ENCODE measurements around the gene ODF2. TPM values are rescaled to one million over a fixed set of nuclear protein-coding genes. Genes with fewer than 3 reads are reported as not detected.

ODF2 gene
- total and polyA plus RNA-seq, 2 of the 8 experiments (the other 6 are each of a cell fraction or from before 2014, with no cell fraction given) = 5.6 to 17.9 TPM

DNA sequence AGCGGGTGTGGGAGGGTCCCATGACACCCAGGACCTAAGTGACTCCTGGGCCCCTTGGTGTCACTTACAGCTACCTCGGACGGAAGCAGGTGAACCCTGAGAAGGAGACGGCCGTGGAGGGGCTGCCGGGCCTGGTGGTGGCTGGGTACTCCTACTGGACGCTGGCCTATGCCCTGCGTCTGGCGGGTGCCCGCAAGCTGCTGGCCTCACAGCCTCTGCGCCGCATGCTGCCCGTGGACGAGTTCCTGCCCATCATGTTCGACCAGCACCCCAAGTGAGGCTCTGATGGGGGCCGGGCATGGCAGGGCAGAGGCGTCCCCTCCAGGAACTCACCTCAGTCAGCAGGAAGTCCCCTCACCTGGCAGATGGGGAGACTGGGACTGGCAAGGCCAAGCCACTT, 21.5 kb upstream of the ODF2 start:
- no peaks in the 10 kb centered on the region for H3K23me2 ChIP-seq (ENCODE audit: low read depth, low read length)
- H4K91ac ChIP-seq (replicated peaks; ENCODE audit: insufficient read length, low read length) = no peak overlapping the region
- H3K14ac ChIP-seq (ENCODE audit: insufficient read length) = no peak overlapping the region
- no peaks in the 10 kb centered on the region for H3K27me3 ChIP-seq (replicated peaks in 1 of 4; ENCODE audit: control insufficient read depth in 3 of 4, extremely low read depth in 1 of 4, insufficient read depth in 3 of 4, low read length in 3 of 4)
- no peak overlapping the region for H4K8ac ChIP-seq (ENCODE audit: extremely low read depth, insufficient read depth, low read length)
- H3K9ac ChIP-seq (replicated peaks in 1 of 4; ENCODE audit: extremely low read depth in 1 of 4, low read depth in 3 of 4, low read length in 3 of 4) = no peak overlapping the region
- H3K4me1 ChIP-seq (replicated peaks in 1 of 4; ENCODE audit: control insufficient read depth in 3 of 4, insufficient read depth in 4 of 4, low read length in 3 of 4) = peaks cover 0 to 3% (median 0%) of the 10 kb centered on the region in 4 experiments; a peak in 1 of 7 replicates
- no peak for TF ChIP-seq BACH1 (IDR thresholded peaks at IDR 0.05; ENCODE audit: low read length)
- no peak for TF ChIP-seq PHF8 (conservative IDR thresholded peaks at IDR 0.05; ENCODE audit: low read depth, low read length)
- TF ChIP-seq TCF12 (IDR thresholded peaks at IDR 0.05; ENCODE audit: low read depth, low read length) = no peak
- TF ChIP-seq SAP30 (IDR thresholded peaks at IDR 0.05; ENCODE audit: insufficient read depth, insufficient replicate concordance, low read length) = no peak
- no peak for TF ChIP-seq NRF1 (IDR thresholded peaks at IDR 0.05; ENCODE audit: low read depth, low read length)
- no peak for TF ChIP-seq RBBP5 (IDR thresholded peaks at IDR 0.05; ENCODE audit: borderline replicate concordance, low read depth, low read length)
- no peak for TF ChIP-seq HDAC6 (IDR thresholded peaks at IDR 0.05; ENCODE audit: low read depth, low read length)
- TF ChIP-seq, protein P1, sequence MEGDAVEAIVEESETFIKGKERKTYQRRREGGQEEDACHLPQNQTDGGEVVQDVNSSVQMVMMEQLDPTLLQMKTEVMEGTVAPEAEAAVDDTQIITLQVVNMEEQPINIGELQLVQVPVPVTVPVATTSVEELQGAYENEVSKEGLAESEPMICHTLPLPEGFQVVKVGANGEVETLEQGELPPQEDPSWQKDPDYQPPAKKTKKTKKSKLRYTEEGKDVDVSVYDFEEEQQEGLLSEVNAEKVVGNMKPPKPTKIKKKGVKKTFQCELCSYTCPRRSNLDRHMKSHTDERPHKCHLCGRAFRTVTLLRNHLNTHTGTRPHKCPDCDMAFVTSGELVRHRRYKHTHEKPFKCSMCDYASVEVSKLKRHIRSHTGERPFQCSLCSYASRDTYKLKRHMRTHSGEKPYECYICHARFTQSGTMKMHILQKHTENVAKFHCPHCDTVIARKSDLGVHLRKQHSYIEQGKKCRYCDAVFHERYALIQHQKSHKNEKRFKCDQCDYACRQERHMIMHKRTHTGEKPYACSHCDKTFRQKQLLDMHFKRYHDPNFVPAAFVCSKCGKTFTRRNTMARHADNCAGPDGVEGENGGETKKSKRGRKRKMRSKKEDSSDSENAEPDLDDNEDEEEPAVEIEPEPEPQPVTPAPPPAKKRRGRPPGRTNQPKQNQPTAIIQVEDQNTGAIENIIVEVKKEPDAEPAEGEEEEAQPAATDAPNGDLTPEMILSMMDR (IDR thresholded peaks at IDR 0.05; ENCODE audit: control extremely low read depth in 1 of 3, insufficient read depth in 1 of 3, low read depth in 1 of 3, low read length in 3 of 3) = no peak
- no peak for TF ChIP-seq CHD2 (IDR thresholded peaks at IDR 0.05; ENCODE audit: low read length)
- no peak for TF ChIP-seq CBX8 (IDR thresholded peaks at IDR 0.05; ENCODE audit: borderline replicate concordance, low read depth, low read length)
- no peak for TF ChIP-seq SP1 (IDR thresholded peaks at IDR 0.05; ENCODE audit: low read depth, low read length)
- TF ChIP-seq YY1 (IDR thresholded peaks at IDR 0.05; ENCODE audit: low read depth, low read length) = no peak
- no peak overlapping the region for H3K56ac ChIP-seq (replicated peaks; ENCODE audit: insufficient read length, low read depth, low read length)
- ChIA-PET POLR2A (ENCODE audit: partially characterized antibody) (interaction anchor here (1.1 kb wide), 1 partner anchor 8 kb away, joined by 3 read pairs; no protein-coding TSS in a partner anchor), CTCF (ENCODE audit: partially characterized antibody) (interaction anchor here (0.6 to 2.1 kb wide), 4 partner anchors 14 to 116 kb away, joined by 3 to 8 read pairs (median 4); no protein-coding TSS in a partner anchor)
- H4K5ac ChIP-seq (ENCODE audit: insufficient read length, low read depth, low read length) = no peak overlapping the region
- no peaks in the 10 kb centered on the region for H3K9me3 ChIP-seq (ENCODE audit: insufficient read depth in 2 of 2, low read depth in 1 of 2, low read length in 1 of 2)
- no peak overlapping the region for H3K4me2 ChIP-seq (ENCODE audit: insufficient read depth in 1 of 2, low read depth in 2 of 2, low read length in 2 of 2)
- no peaks in the 10 kb centered on the region for H3K36me3 ChIP-seq (ENCODE audit: control insufficient read depth in 2 of 4, insufficient read depth in 4 of 4, low read length in 3 of 4)
- no peak overlapping the region for H3K18ac ChIP-seq (ENCODE audit: extremely low read depth, low read length)
- no peak overlapping the region for H2AK5ac ChIP-seq (ENCODE audit: low read depth, low read length)
- no peak overlapping the region for H2BK15ac ChIP-seq (ENCODE audit: low read length)
- H4K20me1 ChIP-seq (replicated peaks in 1 of 2; ENCODE audit: control insufficient read depth in 1 of 2, insufficient read depth in 2 of 2, low read length in 2 of 2) = no peaks in the 10 kb centered on the region
- H3K79me2 ChIP-seq (ENCODE audit: control insufficient read depth in 1 of 2, insufficient read depth in 2 of 2, low read length in 2 of 2) = no peaks in the 10 kb centered on the region
- no peak overlapping the region for H2BK20ac ChIP-seq (ENCODE audit: low read length)
- WGBS, 2 experiments (ENCODE audit: extremely low coverage in 1 of 2, insufficient coverage in 1 of 2, insufficient read length in 1 of 2, insufficient replicate concordance in 2 of 2, low coverage in 1 of 2, low lambda C conversion rate in 2 of 2, missing lambda C conversion rate in 1 of 2) = 90% methylated on average over 15 of the region's 17 CpGs; no CpG with 5 or more reads in 1 of the 2 experiments
- no peak overlapping the region for H2BK5ac ChIP-seq (ENCODE audit: low read depth, low read length)
- no peak overlapping the region for H2BK120ac ChIP-seq (replicated peaks; ENCODE audit: low read depth, low read length)
- H3K23ac ChIP-seq (ENCODE audit: insufficient read length) = no peak overlapping the region
- no peak overlapping the region for H3K27ac ChIP-seq (ENCODE audit: low read depth, low read length)
- no peaks in the 10 kb centered on the region for H3K79me1 ChIP-seq (ENCODE audit: low read depth, low read length)
- FAIRE-seq (no peak), DNase-seq (ENCODE audit: low read depth in 1 of 2, low spot score in 2 of 2) (no peak)
- no peak overlapping the region for H2BK12ac ChIP-seq (ENCODE audit: low read depth, low read length)
- no peak overlapping the region for H3K4me3 ChIP-seq (ENCODE audit: extremely low read depth in 1 of 4, insufficient read depth in 2 of 4, low read depth in 3 of 4, low read length in 4 of 4)
- H3K4ac ChIP-seq (replicated peaks; ENCODE audit: insufficient read length, low read depth, low read length) = no peak overlapping the region
- H2AFZ ChIP-seq (ENCODE audit: low read length) = no peak overlapping the region

All from H1 (cell line).